ENCODE results near the gene MICAL1.
"Not testable (repeated sequence)": the region's sequence is repeated elsewhere in the genome, so short reads cannot be mapped to it uniquely, and the experiment has no call there.

MICAL1 gene

DNA sequence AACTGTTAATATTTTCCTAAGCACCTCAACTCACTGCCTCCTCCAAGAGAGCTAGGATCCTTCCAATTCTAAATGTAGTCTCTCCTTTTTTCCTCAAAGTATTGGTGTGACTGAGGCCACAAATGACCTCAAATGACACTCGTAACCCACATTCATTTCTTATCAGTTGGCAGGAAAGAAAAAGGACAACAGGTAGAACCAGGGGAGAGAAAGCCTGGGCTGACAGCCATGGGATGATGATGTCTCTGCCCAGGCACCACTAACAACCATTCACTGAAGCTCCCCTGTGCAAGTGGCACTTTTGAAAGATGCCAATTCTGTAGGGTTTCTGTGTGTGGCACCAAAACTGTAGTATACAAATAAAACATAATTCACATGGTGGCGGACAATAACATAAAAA is 20.1 kb upstream of the MICAL1 start:
- DNase-seq (ENCODE audit: low read depth in 2 of 2): no peak

DNA sequence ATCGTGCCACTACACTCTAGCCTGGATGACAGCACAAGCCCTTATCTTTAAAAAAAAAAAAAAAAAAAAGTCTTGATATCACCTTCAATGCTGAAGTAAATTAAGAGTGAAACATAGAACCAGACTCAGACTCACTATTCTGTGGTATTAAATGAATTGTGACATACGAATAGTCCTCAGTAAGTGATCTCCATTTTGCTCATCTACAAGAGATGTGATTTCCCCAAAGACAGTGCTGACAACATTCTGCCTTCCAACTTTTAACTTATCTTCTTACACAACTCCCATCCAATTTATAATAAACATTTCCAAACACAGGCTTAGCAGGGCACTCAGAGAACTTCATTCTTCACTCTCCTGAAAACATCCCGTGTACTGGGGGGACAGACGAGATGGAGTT is 19.4 kb upstream of the MICAL1 start:
- DNase-seq (ENCODE audit: low read depth in 2 of 2): no peak

DNA sequence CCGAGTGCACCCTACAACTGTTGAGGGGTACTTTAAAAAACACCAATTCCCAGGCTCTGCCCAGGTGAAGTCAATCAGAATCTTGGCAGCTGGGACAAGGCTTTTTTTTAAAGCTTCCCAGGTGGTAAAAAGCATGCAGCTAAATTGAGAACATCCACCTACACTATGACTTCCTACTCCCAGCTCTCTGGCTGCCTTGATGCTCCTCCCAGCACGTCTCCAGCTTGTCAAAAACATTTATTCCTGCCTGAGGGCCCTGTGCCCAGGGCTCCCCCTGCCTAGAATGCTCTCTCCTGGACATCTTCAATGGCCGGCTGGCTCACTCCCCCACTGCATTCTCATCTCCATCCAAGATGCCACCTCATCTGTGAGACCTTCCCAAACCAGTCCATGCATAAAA is 17.5 kb upstream of the MICAL1 start:
- DNase-seq (ENCODE audit: low read depth in 2 of 2): no peak

DNA sequence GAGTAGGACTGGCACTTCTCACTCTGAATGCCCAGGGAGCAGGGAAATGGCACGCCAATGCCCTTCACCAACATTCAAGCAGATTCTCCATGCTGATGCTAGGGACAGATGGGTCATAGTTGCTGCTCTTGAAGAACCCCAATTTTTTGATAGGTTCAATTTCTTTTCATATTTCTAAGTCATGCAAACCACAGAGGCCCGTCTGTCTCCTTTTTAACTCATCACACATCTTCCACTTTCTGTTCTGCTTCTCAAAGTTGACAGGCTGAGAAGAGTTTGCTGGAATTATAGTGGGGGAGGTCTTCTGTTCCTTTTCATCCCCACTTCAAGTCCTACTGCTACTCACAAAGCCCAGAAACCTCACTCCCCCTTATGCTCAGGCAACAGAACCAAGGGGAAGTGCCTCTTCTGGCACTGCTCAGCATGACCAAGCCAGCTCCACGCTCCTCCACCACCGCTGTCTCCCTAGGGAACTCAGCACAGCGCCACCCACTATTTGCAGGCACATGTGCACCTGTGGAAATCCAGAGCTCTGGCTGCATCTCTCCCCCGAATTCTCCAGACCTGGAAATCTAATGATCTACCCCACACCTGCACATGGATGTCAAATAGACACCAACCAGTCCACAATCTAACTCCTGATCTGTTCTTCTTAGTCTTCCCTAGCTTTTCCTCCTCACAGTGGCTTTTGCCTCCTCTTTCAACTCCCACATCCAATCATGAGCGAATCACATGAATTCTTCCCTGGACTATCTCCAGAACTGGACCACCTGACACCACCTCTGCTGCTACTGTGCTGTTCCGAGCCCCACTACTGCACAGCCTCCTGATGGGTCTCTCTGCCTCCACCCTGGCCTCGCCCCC is 16.8 kb upstream of the MICAL1 start:
- DNase-seq (ENCODE audit: low read depth in 2 of 2): no peak

DNA sequence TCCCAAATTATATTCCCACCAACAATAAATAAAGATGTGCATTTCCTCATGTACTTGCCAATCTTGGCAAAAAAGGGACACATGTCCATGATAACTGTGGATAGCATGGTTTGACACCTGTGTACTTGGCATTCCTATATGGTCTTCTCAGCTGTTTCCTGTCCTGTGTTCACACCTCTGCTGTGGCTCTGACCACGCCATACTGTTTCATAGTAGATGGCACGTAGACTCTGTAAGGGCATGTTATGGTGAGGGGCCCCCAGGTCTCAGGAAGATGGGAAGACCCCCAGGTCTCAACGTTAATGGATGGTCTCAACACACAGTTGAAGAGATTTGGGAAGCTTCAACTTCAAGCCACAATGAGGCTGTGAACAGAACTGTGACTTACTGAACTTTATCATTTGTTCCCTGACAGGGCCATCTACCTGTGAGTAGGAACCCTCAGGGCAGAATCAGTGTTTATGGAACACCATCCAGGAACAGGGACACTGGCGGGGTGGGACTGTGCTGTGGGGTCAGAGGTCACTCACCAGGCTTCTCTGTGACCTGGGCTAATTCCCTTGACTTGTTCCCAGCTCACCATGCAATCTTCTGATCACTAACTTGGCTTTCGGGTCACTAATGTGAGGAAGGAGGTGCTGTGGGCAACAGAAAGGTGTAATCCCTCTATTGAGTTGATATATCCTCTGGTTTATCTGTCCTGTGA is 15.7 kb upstream of the MICAL1 start:
- DNase-seq (ENCODE audit: low read depth in 2 of 2): no peak

DNA sequence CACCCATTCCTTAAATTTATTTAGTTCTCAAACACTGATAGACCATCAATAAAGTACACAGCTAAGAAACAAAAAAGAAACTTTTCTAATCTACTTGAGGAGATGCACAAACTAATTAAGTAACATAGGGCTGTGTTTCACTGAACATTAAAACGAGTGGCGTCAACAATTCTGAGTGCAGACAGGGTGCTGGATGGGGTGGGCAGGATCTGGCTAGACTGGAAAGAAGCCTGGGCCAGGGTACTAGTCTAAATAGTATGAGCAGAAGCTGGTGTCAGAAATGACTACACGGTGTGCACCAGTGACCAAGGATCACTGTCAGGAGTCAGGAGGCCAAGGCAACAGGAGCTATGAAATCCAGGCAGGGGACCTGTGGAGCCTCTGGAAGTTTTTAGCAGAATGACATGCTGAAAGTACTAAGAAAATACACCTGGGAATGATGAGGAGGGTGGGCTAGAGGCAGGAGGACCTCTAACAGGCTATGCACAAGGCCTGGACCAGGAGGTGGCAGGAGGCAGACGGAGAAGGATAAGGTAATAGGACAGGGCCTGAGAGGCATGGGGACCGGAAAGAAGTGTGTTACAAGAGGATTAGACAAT is 14.1 kb upstream of the MICAL1 start:
- DNase-seq (ENCODE audit: low read depth in 2 of 2): no peak

DNA sequence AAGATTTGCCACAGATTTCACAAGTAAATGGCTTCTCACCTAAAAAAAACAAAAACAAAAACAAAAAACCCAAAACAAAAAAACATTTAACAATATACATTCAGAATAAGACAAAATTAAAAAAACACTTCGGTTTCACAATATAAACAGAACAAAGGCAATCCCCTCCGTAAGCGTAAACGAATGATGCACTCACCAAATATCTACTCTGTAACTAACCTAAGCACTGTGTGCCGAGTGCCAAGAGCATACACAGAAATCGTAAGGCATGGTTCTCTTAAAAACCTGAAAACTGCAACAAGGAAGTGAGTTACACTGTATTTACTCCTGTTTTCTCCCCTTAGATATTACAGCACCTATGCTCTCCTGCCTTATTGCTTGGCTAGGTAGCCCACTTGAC is 12.1 kb upstream of the MICAL1 start:
- DNase-seq (ENCODE audit: low read depth in 2 of 2): no peak

DNA sequence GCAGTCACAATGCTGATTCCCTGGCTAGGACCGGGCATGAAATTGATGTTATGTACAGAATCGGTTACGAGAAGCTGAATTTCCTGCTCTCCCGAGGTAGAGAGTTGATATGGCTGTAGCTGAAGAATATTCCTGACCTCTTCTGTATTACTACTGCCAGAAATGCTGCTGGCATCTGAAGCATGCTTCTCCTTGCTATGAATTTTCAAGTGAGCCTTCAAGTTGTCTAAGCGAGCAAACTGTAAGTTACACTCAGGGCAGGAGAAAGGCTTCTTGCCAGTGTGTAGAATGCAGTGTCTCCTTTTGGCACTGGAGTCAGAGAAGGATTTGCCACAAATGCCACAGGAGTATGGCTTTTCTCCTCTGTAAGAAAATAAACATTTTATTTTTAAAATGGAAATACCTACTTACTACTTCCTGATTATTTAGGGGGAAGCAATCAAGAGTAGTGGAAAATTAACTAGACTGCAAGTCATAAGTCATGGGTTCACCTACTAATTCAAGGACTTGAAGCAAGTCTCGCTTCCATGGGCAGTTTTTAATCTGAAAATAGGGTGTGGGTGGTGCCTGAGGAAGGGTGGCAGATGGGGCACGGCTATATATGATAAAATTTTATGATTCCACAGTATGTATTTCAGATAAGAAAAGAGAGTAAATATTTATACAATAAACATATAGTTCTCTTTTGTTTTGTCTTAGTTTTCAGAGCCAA is 10.8 kb upstream of the MICAL1 start:
- DNase-seq (ENCODE audit: low read depth in 2 of 2): no peak

DNA sequence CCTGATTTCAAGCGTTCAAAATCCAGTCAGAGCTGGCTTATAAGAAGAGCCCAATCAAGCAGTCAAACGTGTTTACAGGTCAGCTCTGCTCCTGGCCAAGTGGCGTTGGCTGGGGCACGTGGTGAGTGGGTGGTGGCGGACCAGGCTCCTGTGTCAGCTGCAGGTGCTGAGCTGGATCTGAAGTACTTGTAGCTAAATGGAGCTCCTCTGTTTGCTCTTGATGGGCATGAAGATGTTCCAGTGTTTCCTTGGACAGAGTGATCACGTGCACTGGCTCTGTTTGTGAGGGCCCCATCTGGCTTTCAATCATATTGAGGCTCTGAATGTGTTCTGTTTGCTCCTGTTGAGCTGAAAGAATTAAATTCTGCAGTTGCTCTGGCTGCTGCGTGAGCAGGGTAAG is 10.2 kb upstream of the MICAL1 start:
- no peak for DNase-seq (ENCODE audit: low read depth in 2 of 2)

DNA sequence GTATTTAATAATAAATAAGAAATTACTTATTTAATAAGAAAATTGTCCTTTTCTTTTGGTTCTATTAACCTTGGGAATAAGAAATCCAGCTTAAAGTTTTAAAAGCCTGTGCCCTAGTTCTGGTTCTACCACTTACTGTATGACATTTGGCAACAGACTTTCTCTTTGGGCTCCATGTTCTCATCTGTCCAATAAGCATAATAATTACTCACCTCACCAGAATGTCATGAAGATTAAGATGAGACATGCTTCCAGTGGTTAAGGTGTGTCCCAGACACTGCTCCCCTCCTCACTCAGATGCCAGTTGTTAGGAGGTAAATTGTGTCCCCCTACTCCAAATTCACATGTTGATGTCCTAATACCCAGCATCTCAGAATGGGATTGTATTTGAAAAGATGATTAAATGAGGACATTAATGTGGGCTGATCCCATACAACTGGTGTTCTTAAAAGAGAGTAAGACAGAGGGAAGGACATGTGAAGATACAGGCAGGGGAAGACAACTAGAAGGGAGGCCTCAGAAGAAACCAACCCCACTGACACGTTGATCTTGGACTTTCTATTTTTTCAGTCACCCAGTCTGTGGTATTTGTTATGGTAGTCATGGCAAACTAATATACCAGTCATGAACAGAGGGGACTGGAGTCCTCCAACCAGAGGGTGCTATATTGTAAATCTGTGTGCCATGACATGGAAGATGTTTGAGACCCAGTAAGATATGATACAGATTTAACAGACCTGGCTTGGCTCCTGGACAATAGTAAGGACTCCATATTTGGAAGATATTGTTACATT is 6.4 kb upstream of the MICAL1 start:
- DNase-seq (ENCODE audit: low read depth in 2 of 2): no peak

DNA sequence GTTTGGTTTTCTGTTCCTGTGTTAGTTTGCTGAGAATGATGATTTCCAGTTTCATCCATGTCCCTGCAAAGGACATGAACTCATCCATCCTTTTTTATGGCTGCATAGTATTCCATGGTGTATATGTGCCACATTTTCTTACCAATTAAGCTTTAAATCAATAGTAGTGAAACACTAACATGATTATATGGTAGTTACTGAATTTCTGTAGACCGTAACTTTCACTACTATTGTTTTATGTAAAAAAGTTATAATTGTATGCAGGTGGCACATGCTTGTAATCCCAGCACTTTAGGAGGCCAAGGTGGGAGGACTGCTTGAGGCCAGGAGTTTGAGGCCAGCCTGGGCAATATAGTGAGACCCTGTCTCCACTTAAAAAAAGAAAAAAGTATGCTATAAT is 5.6 kb upstream of the MICAL1 start:
- DNase-seq (ENCODE audit: low read depth in 2 of 2): not testable (repeated sequence)

DNA sequence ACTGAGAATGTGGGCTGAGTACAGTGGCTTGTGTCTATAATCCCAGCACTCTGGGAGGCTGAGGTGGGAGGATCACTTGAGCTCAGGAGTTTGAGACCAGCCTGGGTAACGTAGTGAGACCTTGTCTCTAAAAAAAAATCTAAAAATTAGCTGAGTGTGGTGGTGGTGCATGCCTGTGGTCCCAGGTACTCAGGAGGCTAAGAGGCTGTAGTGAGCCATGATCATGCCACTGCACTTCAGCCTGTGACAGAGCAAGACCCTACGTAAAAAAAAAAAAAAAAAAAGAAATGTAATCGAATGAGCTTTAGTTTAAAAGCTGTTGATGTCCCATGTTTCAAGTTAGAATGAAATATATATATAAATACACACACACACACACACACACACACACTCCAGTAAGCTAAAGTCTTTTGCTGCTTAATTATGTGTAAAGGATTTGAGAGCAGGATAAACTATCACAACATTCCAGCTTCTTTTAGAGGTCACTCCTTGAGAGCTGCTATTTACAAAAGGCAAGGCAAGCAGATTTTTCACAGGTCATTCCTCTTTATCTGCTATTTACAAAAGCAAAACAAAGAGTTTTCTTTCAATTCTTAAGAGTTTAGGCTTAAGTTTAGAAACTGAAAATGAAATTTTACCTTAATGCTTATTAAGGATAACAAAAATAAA is 4.7 kb upstream of the MICAL1 start:
- DNase-seq (ENCODE audit: low read depth in 2 of 2): no peak

DNA sequence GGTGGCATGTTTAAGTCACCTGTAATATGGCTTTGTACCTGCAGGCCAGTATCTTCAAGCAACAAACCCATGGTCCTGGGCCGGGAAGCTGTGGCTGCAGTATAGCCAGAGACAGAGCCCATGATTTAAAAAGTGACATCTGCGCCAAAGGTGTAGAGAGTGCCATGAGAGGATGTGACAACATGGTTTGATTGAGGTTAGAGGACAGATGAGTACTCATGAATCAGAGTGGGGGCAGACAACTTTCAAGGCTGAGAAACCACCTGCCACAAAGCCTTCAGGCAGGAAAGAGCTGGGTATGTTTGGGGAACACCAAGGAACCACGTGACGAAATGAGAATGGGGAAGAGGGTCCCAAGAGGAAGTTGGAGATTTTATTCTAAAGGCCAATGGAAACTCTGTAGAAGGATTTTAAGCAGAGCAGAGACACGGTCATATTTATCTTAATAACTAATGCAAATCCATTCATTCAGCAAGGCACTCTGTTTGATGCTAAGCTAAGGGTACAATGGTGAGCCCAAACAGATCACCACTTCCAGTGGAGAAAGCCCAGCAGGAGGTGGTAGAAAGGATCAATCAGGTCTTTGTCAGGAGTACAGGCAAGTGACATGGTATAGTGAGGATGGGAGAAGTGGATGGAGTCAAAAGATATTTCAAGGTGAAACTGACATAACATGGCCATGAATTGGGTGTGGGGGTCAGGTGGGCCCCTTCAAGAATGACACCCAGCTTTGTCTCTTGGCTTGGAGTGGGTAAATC is 3.4 kb upstream of the MICAL1 start:
- peak in 1 of 2 donors; percentile 36 for DNase-seq (ENCODE audit: low read depth in 2 of 2)

DNA sequence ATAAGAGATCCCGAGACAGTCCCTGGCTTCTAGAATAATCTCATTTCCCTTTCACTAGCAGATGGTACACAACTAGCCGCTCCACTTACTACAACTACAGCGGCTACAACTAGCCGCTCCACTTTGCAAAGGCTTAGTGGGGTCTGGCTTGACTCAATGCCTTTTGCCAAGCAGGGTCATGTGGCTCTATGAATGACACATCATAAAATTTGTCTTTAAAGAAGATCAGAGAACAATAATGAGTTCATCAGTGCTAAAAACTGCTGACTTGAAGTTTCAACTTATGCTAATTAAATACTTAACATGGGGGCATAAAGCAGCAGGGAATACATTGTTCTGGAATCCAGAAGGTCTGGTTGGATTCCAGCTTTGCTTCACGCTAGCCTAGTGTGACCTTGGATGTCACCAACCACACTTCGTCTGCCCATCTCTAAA is 2.0 kb upstream of the MICAL1 start:
- no peak for DNase-seq (ENCODE audit: low read depth in 2 of 2)

DNA sequence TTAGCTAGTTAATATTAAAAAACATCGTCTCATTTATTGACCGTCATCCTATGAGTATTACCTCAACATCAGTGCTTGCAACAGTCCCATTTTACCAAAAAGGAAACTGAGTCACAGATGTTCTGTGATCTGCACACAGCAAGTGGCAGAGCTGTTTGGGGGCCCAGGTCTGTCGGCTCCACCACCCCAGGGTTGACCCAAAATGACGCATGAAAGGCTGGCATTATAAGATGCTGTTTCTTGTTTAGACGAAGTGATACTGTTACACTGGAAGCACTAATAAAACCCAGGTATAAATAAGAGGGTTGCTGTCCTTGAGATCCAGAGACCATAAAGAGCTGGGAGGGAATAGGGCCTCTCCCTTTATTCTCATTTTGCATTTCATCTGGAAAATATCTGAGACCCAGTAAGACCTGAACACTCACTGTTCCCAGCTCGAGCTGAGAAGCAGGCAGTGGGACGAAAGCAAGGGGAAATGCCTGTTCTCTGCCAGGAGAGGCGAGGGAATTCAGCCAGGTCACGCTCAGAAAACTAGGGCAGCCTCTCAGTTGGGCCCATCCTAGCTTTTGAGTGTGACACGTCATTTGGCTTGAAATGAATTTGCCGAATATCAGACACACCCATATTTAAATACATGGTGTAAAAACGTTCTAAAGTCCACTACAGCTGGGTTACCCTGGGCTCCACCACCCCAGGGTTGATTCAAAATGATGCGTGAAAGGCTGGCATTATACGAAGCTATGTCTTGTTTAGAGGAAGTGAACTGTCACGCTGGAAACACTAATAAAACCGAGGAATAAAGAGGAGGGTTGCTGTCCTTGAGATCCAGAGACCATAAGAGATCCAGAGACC is 1.4 kb upstream of the MICAL1 start:
- DNase-seq (ENCODE audit: low read depth in 2 of 2): no peak

DNA sequence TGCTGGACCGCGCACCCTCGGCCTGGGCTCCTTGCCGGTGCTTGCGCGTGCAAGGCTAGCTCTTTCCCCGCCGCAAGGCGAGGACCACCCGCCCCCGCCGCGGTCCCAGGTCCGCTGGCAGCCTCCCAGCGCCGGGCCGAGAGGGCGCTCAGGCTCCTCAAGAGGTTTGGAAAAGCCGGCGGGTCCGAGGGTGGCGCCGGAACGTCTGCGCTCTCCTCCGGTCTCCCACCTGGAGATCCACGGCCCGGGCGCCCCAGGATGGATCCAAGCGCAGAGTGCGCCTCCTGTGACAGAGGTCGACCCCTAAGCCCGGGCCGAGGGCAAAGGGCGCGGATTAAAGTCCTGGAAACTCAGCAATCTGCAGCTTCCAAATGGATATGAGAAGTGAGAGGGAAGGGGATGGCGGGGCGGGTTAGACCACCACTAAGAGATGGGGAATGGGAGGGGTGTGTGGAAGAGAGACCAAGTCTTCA is 575 bp upstream of the MICAL1 start:
- no peak for DNase-seq (ENCODE audit: low read depth in 2 of 2)

DNA sequence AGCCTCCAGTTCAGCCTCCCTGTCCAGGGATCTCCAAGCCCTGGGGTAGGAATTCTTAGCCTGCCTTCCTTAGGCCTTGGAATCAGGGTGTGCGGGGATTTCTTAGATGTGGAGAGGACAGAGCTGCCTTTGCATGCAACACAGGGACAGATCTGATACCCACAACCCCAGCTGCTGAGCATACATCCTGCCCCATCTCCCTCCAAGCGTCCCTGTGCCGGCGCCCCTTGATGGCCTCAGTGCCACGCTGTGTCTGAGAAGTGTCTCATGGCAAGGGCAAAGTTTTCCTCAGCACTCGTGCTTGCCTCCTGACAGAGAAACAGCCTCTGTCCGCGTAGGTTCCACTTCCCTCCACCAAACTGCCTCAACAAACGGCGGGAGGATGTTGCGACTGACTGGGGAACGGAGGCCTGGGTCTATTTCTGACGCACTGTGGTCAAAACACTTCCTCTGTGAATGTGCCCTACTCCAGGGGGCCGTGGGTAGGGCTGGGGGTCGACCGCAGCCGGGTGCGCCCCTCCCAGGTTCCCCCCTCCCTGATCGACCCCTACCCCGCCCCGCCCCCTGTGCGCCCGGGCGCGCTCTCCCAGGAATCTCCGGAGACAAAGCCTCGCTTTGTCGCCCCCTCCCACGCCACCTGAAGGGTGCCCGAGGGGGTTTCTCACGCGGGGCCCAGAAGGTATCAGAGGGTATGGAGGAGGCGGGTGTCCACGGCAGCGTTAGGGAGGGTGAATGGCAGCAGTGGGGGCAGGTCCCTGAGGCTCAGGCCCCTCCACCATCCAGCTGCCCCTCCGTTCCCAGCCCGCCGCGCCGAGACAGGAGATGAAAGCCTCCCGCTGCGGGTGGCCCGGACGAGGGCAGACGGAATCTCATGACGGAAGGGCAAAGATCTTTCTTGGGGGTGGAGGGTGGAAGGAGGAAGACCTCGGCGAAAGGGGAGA is 806 bp downstream of the MICAL1 start:
- peak; percentile 39 to 40 for DNase-seq (ENCODE audit: low read depth in 2 of 2)

All from stimulated activated CD4-positive, alpha-beta T cell treated with anti-CD3 and anti-CD28 coated beads, Interleukin-15, amount 100 ng/mL, for 48 hours (primary cell).